AG20443 (cell line): ENCODE measurements around the gene ZBTB16.

Experiments used
- DNase-seq: peaks from one replicate; pipeline ENCODE4 v3.0.0; 2012; ENCODE audit warnings: low spot score, mixed read lengths

The ZBTB16 gene

GRCh38 chr11:114106986-114107385 is 47.5 kb downstream of the ZBTB16 start:
- no peak for DNase-seq

GRCh38 chr11:114108501-114109205 is 49.1 kb downstream of the ZBTB16 start:
- no peak for DNase-seq

- no peak for DNase-seq
Measured at GRCh38 chr11:114109206-114110090, 49.9 kb downstream of the ZBTB16 start.

- no peak for DNase-seq
Measured at GRCh38 chr11:114110123-114110522, 50.6 kb downstream of the ZBTB16 start.

- no peak for DNase-seq
Measured at GRCh38 chr11:114110952-114111947, 51.7 kb downstream of the ZBTB16 start.

- DNase-seq = no peak
Measured at GRCh38 chr11:114115451-114115928, 56.0 kb downstream of the ZBTB16 start.

GRCh38 chr11:114116357-114116756 is 56.8 kb downstream of the ZBTB16 start:
- no peak for DNase-seq

GRCh38 chr11:114116800-114117199 is 57.3 kb downstream of the ZBTB16 start:
- no peak for DNase-seq

GRCh38 chr11:114120606-114121005 is 61.1 kb downstream of the ZBTB16 start:
- DNase-seq = no peak

GRCh38 chr11:114121138-114121537 is 61.6 kb downstream of the ZBTB16 start:
- DNase-seq = no peak

- no peak for DNase-seq
Measured at GRCh38 chr11:114121804-114122504, 62.4 kb downstream of the ZBTB16 start.

GRCh38 chr11:114122686-114123085 is 63.2 kb downstream of the ZBTB16 start:
- DNase-seq = no peak

- DNase-seq = no peak
Measured at GRCh38 chr11:114123692-114124330, 64.3 kb downstream of the ZBTB16 start.

- no peak for DNase-seq
Measured at GRCh38 chr11:114124601-114125144, 65.2 kb downstream of the ZBTB16 start.

- DNase-seq = no peak
Measured at GRCh38 chr11:114125531-114125930, 66.0 kb downstream of the ZBTB16 start.

- DNase-seq = no peak
Measured at GRCh38 chr11:114125959-114126358, 66.4 kb downstream of the ZBTB16 start.

- DNase-seq = no peak
Measured at GRCh38 chr11:114128399-114128798, 68.9 kb downstream of the ZBTB16 start.

- no peak for DNase-seq
Measured at GRCh38 chr11:114129142-114129541, 69.6 kb downstream of the ZBTB16 start.

- no peak for DNase-seq
Measured at GRCh38 chr11:114129699-114130098, 70.2 kb downstream of the ZBTB16 start.

GRCh38 chr11:114130115-114130576 is 70.6 kb downstream of the ZBTB16 start:
- DNase-seq = no peak
